Trophoblast cell (in vitro differentiated cells and primary cell): Measurements from ENCODE around the gene HOMER3.

ENCODE experiments used
- DNase-seq, 2 donors: peaks; one replicate each; pipeline ENCODE4 v3.0.0-alpha.2; 2016
- H2AFZ ChIP-seq: 2 replicates; pipeline ENCODE4 v1.6.1; 2013; ENCODE audit warnings: low read length, moderate library complexity, mild to moderate bottlenecking; ENCODE audit not compliant: insufficient read depth, poor library complexity
- H2AK5ac ChIP-seq: 2 replicates; pipeline ENCODE4 v1.6.1; 2013; ENCODE audit warnings: mild to moderate bottlenecking, low read length
- H2BK120ac ChIP-seq: 2 replicates; pipeline ENCODE4 v1.6.1; 2013; ENCODE audit warnings: low read length, mild to moderate bottlenecking, moderate library complexity; ENCODE audit not compliant: insufficient read depth, poor library complexity
- H2BK12ac ChIP-seq: 2 replicates; pipeline ENCODE4 v1.6.1; 2013; ENCODE audit warnings: mild to moderate bottlenecking, low read length, moderate library complexity
- H2BK5ac ChIP-seq: 2 replicates; pipeline ENCODE4 v1.6.1; 2013; ENCODE audit warnings: low read length, low read depth, moderate library complexity, mild to moderate bottlenecking; ENCODE audit not compliant: poor library complexity
- H3K14ac ChIP-seq: 2 replicates; pipeline ENCODE4 v1.6.1; 2013; ENCODE audit warnings: mild to moderate bottlenecking, low read length
- H3K18ac ChIP-seq: 2 replicates; pipeline ENCODE4 v1.6.1; 2013; ENCODE audit warnings: mild to moderate bottlenecking, low read length
- H3K23ac ChIP-seq: 2 replicates; pipeline ENCODE4 v1.6.1; 2013; ENCODE audit warnings: low read length
- H3K27ac ChIP-seq: 2 replicates; pipeline ENCODE4 v1.5.1; 2013; ENCODE audit warnings: low read depth, mild to moderate bottlenecking, inconsistent platforms, low read length, moderate library complexity
- H3K27me3 ChIP-seq: 2 replicates; pipeline ENCODE4 v1.6.1; 2013; ENCODE audit warnings: inconsistent platforms, mild to moderate bottlenecking, low read length, moderate library complexity; ENCODE audit not compliant: insufficient read depth
- H3K36me3 ChIP-seq, 2 experiments: 1 replicate in 1 of 2; 2 replicates in 1 of 2; pipeline ENCODE4 v1.6.1; 2013; ENCODE audit warnings: low read length in 2 of 2, mild to moderate bottlenecking in 2 of 2, moderate library complexity in 1 of 2; ENCODE audit not compliant: insufficient read depth in 2 of 2, control insufficient read depth in 1 of 2
- H3K4ac ChIP-seq: 2 replicates; pipeline ENCODE4 v1.6.1; 2013; ENCODE audit warnings: low read depth, mild to moderate bottlenecking, low read length, moderate library complexity
- H3K4me1 ChIP-seq, 2 experiments: 1 replicate in 1 of 2; 2 replicates in 1 of 2; pipeline ENCODE4 v1.6.1; 2013; ENCODE audit warnings: low read length in 2 of 2, mild to moderate bottlenecking in 2 of 2, moderate library complexity in 1 of 2; ENCODE audit not compliant: insufficient read depth in 2 of 2, control insufficient read depth in 1 of 2
- H3K4me2 ChIP-seq: 2 replicates; pipeline ENCODE4 v1.6.1; 2013; ENCODE audit warnings: inconsistent platforms, mild to moderate bottlenecking, low read length, moderate library complexity
- H3K4me3 ChIP-seq: 2 replicates; pipeline ENCODE4 v1.5.1; 2013; ENCODE audit warnings: mild to moderate bottlenecking, low read depth, low read length, inconsistent platforms
- H3K79me1 ChIP-seq: one replicate; pipeline ENCODE4 v1.6.1; 2013; ENCODE audit warnings: low read length
- H3K79me2 ChIP-seq: 2 replicates; pipeline ENCODE4 v1.6.1; 2013; ENCODE audit warnings: low read length, mild to moderate bottlenecking; ENCODE audit not compliant: control insufficient read depth, insufficient read depth, poor library complexity
- H3K9ac ChIP-seq: 2 replicates; pipeline ENCODE4 v1.6.1; 2013; ENCODE audit warnings: mild to moderate bottlenecking, low read length
- H3K9me3 ChIP-seq: 2 replicates; pipeline ENCODE4 v1.6.1; 2013; ENCODE audit warnings: low read depth, mild to moderate bottlenecking, control low read depth, inconsistent platforms, low read length; ENCODE audit not compliant: insufficient read depth
- H4K12ac ChIP-seq: 2 replicates; pipeline ENCODE4 v1.6.1; 2013; ENCODE audit warnings: low read depth, mild to moderate bottlenecking, low read length, moderate library complexity
- H4K8ac ChIP-seq: 2 replicates; pipeline ENCODE4 v1.6.1; 2013; ENCODE audit warnings: low read depth, mild to moderate bottlenecking, low read length, moderate library complexity
- H4K91ac ChIP-seq: one replicate; pipeline ENCODE4 v1.6.1; 2013; ENCODE audit warnings: low read depth, mild to moderate bottlenecking, low read length, moderate library complexity
- WGBS: extraction: QIAGEN DNeasy Blood & Tissue Kit; methylation state at CpG from one replicate; pipeline ENCODE4 v1.1.7; 2013; ENCODE audit warnings: missing lambda C conversion rate; ENCODE audit not compliant: insufficient read length, insufficient coverage; ENCODE audit errors: extremely low coverage; 5-methylcytosine and 5-hydroxymethylcytosine counted together

Gene HOMER3

GRCh38 chr19:18985257-18985656 is 44.2 kb upstream of the HOMER3 start:
- no peak overlapping the region for H3K27ac ChIP-seq
- no peak overlapping the region for H3K23ac ChIP-seq
- no peaks in the 10 kb centered on the region for H3K27me3 ChIP-seq
- no peak overlapping the region for H2BK120ac ChIP-seq
- no CpG with 5 or more reads among the region's 7 CpGs for WGBS
- H3K4me1 ChIP-seq: no peaks in the 10 kb centered on the region
- H3K9ac ChIP-seq: no peak overlapping the region
- no peak overlapping the region for H2AK5ac ChIP-seq
- H3K9me3 ChIP-seq: peaks cover 2% of the 10 kb centered on the region
- no peak overlapping the region for H2BK5ac ChIP-seq
- peaks cover under 1% of the 10 kb centered on the region in 2 experiments for H3K36me3 ChIP-seq
- H4K8ac ChIP-seq: no peak overlapping the region
- H3K79me1 ChIP-seq: no peaks in the 10 kb centered on the region
- H3K4ac ChIP-seq: no peak overlapping the region
- no peak overlapping the region for H4K91ac ChIP-seq
- H3K18ac ChIP-seq: no peak overlapping the region
- no peak overlapping the region for H2BK12ac ChIP-seq
- no peak overlapping the region for H4K12ac ChIP-seq
- H3K14ac ChIP-seq: no peak overlapping the region
- H3K4me2 ChIP-seq: no peak overlapping the region
- DNase-seq: no peak
- no peaks in the 10 kb centered on the region for H3K79me2 ChIP-seq
- no peak overlapping the region for H3K4me3 ChIP-seq
- H2AFZ ChIP-seq: no peak overlapping the region

GRCh38 chr19:18984251-18984650 is 43.2 kb upstream of the HOMER3 start:
- Histone ChIP-seq H3K4me1 (no peaks in the 10 kb centered on the region), H3K4me2 (no peak overlapping the region), H3K14ac (no peak overlapping the region), H4K12ac (no peak overlapping the region), H3K79me1 (no peaks in the 10 kb centered on the region), H4K91ac (no peak overlapping the region), H3K9ac (no peak overlapping the region), H3K4ac (no peak overlapping the region), H3K18ac (no peak overlapping the region), H3K79me2 (no peaks in the 10 kb centered on the region), H4K8ac (no peak overlapping the region), H2AK5ac (no peak overlapping the region), H2BK12ac (no peak overlapping the region), H3K23ac (no peak overlapping the region), H3K36me3 (no peaks in the 10 kb centered on the region), H2BK120ac (no peak overlapping the region), H2AFZ (no peak overlapping the region), H3K9me3 (peaks cover 2% of the 10 kb centered on the region), H3K4me3 (no peak overlapping the region), H3K27me3 (no peaks in the 10 kb centered on the region), H3K27ac (no peak overlapping the region), H2BK5ac (no peak overlapping the region)
- no peak for DNase-seq
- WGBS: no CpG with 5 or more reads among the region's 3 CpGs

GRCh38 chr19:18982669-18983068 is 41.7 kb upstream of the HOMER3 start:
- DNase-seq: no peak
- H4K8ac ChIP-seq: no peak overlapping the region

GRCh38 chr19:18980432-18981020 is 39.5 kb upstream of the HOMER3 start:
- Histone ChIP-seq H4K8ac (no peak overlapping the region), H3K14ac (no peak overlapping the region), H2BK5ac (no peak overlapping the region), H2AK5ac (no peak overlapping the region), H3K27ac (no peak overlapping the region), H3K4me1 (no peaks in the 10 kb centered on the region), H3K79me2 (no peaks in the 10 kb centered on the region), H3K4me2 (no peak overlapping the region), H2BK120ac (no peak overlapping the region), H3K9me3 (peaks cover 2% of the 10 kb centered on the region), H3K79me1 (no peaks in the 10 kb centered on the region), H3K27me3 (no peaks in the 10 kb centered on the region), H3K4me3 (no peak overlapping the region), H3K18ac (no peak overlapping the region), H4K12ac (no peak overlapping the region), H4K91ac (no peak overlapping the region), H2AFZ (no peak overlapping the region), H2BK12ac (no peak overlapping the region), H3K4ac (no peak overlapping the region), H3K36me3 (no peaks in the 10 kb centered on the region), H3K9ac (no peak overlapping the region), H3K23ac (no peak overlapping the region)
- no CpG with 5 or more reads among the region's 7 CpGs for WGBS
- DNase-seq: no peak

More at GRCh38 chr19:18982669-18983068, 41.7 kb upstream of the HOMER3 start:
- no peak overlapping the region for H2BK12ac ChIP-seq
- H3K9me3 ChIP-seq: peaks cover 2% of the 10 kb centered on the region
- H3K18ac ChIP-seq: no peak overlapping the region
- H3K4ac ChIP-seq: no peak overlapping the region
- no peak overlapping the region for H3K23ac ChIP-seq
- no peak overlapping the region for H4K91ac ChIP-seq
- H2BK5ac ChIP-seq: no peak overlapping the region
- no peak overlapping the region for H3K4me3 ChIP-seq
- H2BK120ac ChIP-seq: no peak overlapping the region
- H3K27ac ChIP-seq: no peak overlapping the region
- no peak overlapping the region for H2AFZ ChIP-seq
- H3K36me3 ChIP-seq: no peaks in the 10 kb centered on the region
- no peaks in the 10 kb centered on the region for H3K27me3 ChIP-seq
- no peaks in the 10 kb centered on the region for H3K79me1 ChIP-seq
- H2AK5ac ChIP-seq: no peak overlapping the region
- H3K79me2 ChIP-seq: no peaks in the 10 kb centered on the region
- no peaks in the 10 kb centered on the region for H3K4me1 ChIP-seq
- H4K12ac ChIP-seq: no peak overlapping the region
- no peak overlapping the region for H3K4me2 ChIP-seq
- no peak overlapping the region for H3K14ac ChIP-seq
- no CpG with 5 or more reads among the region's 2 CpGs for WGBS
- H3K9ac ChIP-seq: no peak overlapping the region
